ENCODE measurements around the gene OTUD5. TPM values are rescaled to one million over a fixed set of nuclear protein-coding genes. Genes with fewer than 3 reads are reported as not detected.

The OTUD5 gene, protein sequence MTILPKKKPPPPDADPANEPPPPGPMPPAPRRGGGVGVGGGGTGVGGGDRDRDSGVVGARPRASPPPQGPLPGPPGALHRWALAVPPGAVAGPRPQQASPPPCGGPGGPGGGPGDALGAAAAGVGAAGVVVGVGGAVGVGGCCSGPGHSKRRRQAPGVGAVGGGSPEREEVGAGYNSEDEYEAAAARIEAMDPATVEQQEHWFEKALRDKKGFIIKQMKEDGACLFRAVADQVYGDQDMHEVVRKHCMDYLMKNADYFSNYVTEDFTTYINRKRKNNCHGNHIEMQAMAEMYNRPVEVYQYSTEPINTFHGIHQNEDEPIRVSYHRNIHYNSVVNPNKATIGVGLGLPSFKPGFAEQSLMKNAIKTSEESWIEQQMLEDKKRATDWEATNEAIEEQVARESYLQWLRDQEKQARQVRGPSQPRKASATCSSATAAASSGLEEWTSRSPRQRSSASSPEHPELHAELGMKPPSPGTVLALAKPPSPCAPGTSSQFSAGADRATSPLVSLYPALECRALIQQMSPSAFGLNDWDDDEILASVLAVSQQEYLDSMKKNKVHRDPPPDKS
- 34.6 and 58.4 TPM in 2 replicates for total RNA-seq

GRCh38 chrX:48957477-48957826, at the start of gene OTUD5:
Gene OTUD5 (minus strand): TSS chrX:48957607. CDS start chrX:48957570, 37 bp downstream.

DNA sequence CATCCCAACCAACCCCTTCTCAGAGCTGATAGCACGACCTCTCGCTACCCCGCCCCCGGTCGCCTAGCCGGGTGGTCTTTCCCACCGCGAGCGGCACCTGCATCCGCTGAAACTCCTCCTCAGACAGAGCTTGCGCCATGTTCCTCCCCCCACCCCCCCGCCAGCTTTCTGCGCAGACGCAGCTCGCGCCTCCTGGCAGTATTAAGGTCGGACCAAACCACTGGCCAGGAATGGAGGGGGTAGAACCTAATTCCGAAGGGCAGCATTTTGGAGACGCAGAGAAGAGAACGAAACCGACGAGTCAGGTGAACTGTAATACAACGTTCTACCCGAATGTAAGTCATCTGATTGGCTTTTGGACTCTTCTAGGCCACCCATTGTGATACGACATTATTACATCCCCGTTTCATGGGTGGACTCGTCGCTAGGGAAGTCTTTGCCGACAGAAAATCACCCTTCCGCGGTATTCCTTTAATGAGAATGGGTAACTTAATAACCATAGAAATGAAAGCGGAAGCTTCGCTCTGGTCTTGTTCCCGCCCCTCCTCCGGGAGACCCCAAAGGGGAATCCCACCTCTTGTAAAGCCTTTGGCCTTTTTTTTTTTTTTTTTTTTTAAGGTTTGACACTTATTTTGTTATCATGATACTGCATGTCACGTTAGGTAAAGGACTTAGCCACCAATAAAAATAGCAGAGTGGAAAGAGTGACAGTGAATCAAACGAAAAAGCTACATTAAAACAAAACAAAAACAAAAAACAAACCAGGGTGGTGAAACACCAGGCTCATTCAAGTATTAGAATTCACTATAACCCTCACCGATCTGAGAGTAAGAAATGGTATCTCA, 44.9 kb upstream of the OTUD5 start, which contains the start of gene GRIPAP1:
Gene GRIPAP1, minus strand, starts transcription at position 174 of the 845 bp plus-strand sequence. Its CDS starts 35 bp downstream, at position 139.

DNA sequence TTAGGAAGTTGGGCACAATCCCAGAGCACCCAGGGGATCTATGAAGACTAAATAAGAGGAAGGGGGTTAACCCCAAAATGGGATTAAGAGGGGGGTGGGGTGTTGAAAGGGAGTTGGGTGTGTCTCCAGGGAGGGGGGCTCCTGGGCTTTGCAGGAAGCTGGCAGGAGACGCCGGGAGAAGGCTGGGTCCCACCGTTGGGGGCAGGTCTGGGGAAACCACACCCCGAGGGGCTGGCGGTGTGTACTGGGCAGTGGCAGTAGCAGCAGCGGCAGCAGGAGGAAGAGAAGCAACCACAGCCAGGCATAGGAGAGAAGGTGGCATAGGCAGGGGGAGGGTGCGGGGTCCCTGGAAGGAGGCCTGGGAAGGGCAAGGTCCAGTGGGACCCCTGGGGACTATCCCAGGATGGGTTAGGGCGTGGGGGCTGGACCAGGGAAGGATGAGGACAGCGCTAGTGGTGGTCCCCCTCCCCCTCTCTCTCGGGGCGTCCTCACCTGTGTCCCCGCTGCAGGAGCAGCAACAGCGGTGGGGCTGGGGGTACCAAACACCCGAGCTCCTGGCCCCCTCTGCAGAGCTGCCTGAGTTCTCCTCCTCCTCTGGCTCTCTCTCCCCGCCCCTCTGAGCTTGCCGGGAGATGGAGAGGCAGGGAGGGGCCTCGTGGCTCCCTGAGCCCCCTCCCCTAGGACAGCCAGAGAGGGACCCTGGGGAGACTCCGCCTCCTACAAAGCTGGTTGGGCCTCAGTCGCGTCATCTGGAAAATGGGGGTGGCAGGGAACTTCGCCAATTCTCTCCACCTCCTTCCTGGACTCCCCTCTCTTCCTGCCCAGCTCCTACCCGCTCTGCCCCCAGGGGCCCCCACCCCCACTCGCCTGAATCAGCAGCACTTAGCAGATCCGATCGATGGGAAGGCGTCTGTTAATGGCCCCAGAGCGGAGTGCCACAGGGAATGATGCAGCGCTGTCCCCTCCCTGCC, 14.1 kb upstream of the OTUD5 start, which contains the start of gene KCND1:
Gene KCND1, minus strand, starts transcription at position 596 of the 971 bp plus-strand sequence. CDS start 1,573 bp downstream, outside the sequence.

DNA sequence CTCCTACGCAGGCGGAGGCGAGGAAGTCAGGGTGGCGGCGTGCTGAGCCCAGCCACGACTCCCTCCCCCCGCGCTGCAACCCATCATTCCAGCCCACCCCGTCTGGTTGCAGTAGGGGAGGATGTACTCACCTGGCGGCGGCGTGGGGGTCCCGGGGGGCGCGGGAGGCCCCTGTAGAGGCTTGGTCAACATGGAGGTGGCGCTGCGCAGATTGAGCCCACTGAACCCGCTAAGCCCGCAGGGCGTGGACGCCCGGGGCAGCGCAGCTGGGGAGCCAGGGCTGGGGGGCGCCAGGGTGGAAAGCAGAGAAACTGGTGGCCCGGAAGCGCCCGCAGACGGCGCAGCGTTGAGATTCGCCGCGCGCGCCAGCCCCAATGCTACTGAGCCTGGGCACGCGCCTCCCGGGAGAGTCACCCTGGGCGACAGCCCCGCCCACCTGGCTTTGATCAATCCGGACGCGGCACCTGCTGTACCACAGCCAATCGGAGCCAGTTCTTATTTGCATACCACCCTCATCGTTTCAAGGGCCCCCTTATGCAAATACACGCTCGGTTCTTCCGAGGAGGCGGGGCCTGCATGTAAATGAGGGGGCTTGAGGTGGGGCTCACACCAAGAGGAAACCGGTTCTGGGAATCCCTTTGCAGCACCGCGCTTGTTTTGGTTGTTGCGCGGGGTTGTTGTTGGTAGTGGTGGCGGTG, 38.6 kb downstream of the OTUD5 start, which contains the start of gene PIM2:
Gene PIM2, minus strand, starts transcription at position 382 of the 698 bp plus-strand sequence. Its CDS starts 190 bp downstream, at position 192.

GRCh38 chrX:48911412-48912182, 45.8 kb downstream of the OTUD5 start, which contains the start of gene SLC35A2:
Gene SLC35A2 (minus strand): TSS chrX:48911646. CDS start chrX:48911636, 10 bp downstream.

DNA sequence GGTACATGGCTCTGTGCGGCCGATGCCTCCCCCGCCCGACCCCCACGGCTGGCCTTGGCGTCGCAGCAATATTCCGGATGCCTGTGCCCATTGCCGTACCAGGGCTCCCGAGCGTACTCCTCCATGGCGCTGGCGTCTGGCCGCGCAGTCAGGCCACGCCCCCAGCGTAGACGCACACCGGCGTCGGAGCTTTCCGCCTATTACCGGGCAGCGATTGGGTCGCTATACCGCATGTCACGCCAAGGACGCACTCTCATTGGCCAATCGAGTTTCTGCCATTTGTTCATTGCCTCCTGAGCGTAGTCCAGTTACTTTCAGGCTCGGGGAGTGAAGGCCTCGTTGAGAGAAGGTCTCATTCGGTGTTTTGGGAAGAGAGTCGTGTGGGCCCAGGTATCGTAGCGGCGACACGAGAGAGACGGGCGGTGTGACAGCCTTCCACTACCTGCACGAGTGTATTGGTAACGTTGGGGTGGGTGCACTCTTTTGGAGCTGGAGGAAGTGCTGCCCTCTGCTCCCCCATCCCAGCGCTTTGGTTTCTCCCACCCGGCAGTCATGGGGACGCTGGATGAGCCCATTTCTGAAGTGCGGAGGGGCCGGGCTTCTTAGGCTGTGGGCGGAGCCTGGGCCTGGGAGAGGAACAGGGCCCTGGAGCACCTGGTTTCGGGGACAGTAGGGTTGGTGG, 59.6 kb downstream of the OTUD5 start, which contains the start of the genes PQBP1 and TIMM17B:
Gene PQBP1, plus strand, starts transcription at position 306 of the 682 bp plus-strand sequence. CDS start 580 bp downstream, outside the sequence.
Gene TIMM17B, minus strand, starts transcription at position 144 of the 682 bp plus-strand sequence. Its CDS starts 19 bp downstream, at position 125.

Small RNAs within 50 kb of the gene (small RNA-seq; reads per million reads assigned to genes)
- gene RNU6-722P (ENCODE audit: low replicate concordance), result 0.10 reads per million

Other genes with a start within 250 kb of the OTUD5 start
- not detected in 2 replicates for gene GLOD5, start 195.9 kb downstream of the OTUD5 start, total RNA-seq
- gene GATA1, start 171.0 kb downstream of the OTUD5 start, total RNA-seq, result not detected in 2 replicates
- 28.0 and 37.2 TPM in 2 replicates for gene HDAC6, start 155.5 kb downstream of the OTUD5 start, total RNA-seq
- gene ERAS, start 131.1 kb downstream of the OTUD5 start, total RNA-seq, result 0.22 TPM in 1 of 2 replicates, not detected in the other
- not detected in 2 replicates for gene PCSK1N, start 122.0 kb downstream of the OTUD5 start, total RNA-seq
- gene TIMM17B, start 59.8 kb downstream of the OTUD5 start, total RNA-seq, result 35.5 and 42.0 TPM in 2 replicates
- gene PQBP1, start 59.7 kb downstream of the OTUD5 start, total RNA-seq, result 56.7 and 94.3 TPM in 2 replicates
- gene SLC35A2, start 46.0 kb downstream of the OTUD5 start, total RNA-seq, result 23.9 and 26.1 TPM in 2 replicates
- gene PIM2, start 38.6 kb downstream of the OTUD5 start, total RNA-seq, result 13.2 and 19.3 TPM in 2 replicates
- under 0.01 and 0.14 TPM in 2 replicates for gene KCND1, start 14.2 kb upstream of the OTUD5 start, total RNA-seq
- 16.6 and 23.6 TPM in 2 replicates for gene GRIPAP1, start 44.7 kb upstream of the OTUD5 start, total RNA-seq
- gene TFE3, start 85.8 kb upstream of the OTUD5 start, total RNA-seq, result 57.8 and 66.3 TPM in 2 replicates
- gene CCDC120, start 101.4 kb upstream of the OTUD5 start, total RNA-seq, result 0.57 and 1.1 TPM in 2 replicates
- gene PRAF2, start 116.4 kb upstream of the OTUD5 start, total RNA-seq, result 14.0 and 15.2 TPM in 2 replicates
- 65.3 and 152 TPM in 2 replicates for gene WDR45, start 122.3 kb upstream of the OTUD5 start, total RNA-seq
- gene GPKOW, start 166.1 kb upstream of the OTUD5 start, total RNA-seq, result 17.8 and 19.9 TPM in 2 replicates
- 1.1 and 3.3 TPM in 2 replicates for gene MAGIX, start 205.2 kb upstream of the OTUD5 start, total RNA-seq
- 54.3 and 88.5 TPM in 2 replicates for gene PLP2, start 214.3 kb upstream of the OTUD5 start, total RNA-seq
- 5.0 and 6.3 TPM in 2 replicates for gene PRICKLE3, start 228.8 kb upstream of the OTUD5 start, total RNA-seq
- gene SYP, start 242.6 kb upstream of the OTUD5 start, total RNA-seq, result under 0.01 and 0.29 TPM in 2 replicates

Data from placental pericyte (primary cell).